HG02981 (cell line): ENCODE data around the gene PPM1A.
A peak's percentile ranks its signal among the peaks of the same experiment; 100 is the strongest.
"Not testable (repeated sequence)": the region's sequence is repeated elsewhere in the genome, so short reads cannot be mapped to it uniquely, and the experiment has no call there.

ENCODE experiments used
- ATAC-seq: cut with Tn5 transposase; IDR thresholded peaks from one replicate; pipeline ENCODE4 v1.9.1; 2021; ENCODE audit warnings: mild to moderate bottlenecking, moderate library complexity; ENCODE audit not compliant: unreplicated experiment

Gene PPM1A

DNA sequence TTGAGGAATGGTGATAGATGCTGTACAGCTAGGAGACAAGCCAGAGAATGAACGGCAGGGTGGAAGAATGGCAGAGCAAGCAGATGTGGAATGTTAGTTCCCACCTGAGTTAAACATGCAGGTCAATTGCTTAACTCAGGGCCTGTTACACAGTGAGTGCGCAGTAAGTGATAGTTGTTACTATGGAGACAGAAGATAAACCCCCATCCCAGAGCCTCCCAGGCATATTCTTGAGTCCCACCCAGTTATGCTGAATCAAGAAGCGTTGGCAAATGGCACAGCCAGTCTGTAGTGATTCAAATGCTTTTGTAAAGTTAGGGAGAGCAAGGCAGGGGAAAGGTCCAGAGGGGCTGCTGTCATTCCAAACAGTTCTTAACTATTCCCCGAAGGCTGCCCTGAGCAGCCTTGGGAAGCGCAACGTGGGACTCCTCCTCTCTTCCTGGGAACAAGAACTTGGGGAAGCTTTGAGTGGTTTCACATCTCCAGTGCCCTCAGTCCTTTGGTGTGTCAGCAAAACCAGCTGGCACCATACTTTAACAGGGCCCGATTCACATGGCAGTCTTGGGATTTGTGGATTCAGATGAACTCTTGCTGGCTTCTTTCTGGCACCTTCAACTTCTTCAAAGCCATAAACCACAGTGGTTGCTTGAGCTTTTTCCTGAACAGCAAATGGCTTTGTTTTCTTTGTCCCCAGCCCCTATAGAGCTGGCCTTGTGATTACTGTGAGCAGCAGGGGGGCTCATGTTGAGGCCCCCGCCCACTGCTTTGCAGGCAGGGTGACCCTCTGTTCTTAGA, 66.4 kb downstream of the PPM1A start:
- ATAC-seq, result no peak

DNA sequence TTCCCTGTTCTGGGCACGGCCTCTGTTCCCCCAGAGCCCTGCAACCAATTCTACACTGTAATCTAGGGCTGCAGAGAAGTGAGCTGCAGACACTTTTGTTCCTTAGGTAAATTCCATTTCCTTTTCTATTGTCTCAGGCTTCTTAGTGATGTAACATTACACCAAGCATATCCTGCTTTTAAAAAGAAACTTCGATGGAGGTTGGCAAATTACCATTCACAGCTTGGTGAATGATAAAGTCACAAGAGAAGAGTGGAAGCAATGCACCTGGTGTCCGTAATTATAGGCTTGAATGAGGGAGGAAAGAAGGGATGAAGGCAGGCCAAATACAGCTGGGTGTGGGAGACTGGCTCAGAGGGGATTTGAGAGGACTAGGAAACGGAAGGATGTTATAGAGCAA, 68.6 kb downstream of the PPM1A start:
- no peak for ATAC-seq

GRCh38 chr14:60320860-60321259, 71.8 kb downstream of the PPM1A start:
- not testable (repeated sequence) for ATAC-seq

- no peak for ATAC-seq
Observed at GRCh38 chr14:60323199-60323896, 74.3 kb downstream of the PPM1A start.

DNA sequence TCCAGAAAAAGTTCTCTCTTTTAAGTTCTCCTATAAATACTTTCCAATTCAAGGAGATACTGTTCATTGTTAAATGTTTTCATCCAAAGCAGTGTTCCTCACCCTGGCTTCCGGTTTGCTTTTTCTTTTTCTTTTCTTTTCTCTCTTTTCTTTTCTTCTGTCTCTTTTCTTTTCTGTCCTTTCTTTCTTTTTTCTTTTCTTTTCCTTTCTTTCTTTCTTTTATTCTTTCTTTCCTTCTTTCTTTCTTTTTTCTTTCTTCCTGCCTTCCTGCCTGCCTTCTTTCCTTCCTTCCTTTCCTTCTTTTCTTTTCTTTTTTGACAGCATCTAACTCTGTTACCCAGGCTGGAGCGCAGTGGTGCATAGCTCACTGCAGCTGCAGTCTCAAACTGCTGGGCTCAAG, 75.8 kb downstream of the PPM1A start:
- no peak for ATAC-seq

DNA sequence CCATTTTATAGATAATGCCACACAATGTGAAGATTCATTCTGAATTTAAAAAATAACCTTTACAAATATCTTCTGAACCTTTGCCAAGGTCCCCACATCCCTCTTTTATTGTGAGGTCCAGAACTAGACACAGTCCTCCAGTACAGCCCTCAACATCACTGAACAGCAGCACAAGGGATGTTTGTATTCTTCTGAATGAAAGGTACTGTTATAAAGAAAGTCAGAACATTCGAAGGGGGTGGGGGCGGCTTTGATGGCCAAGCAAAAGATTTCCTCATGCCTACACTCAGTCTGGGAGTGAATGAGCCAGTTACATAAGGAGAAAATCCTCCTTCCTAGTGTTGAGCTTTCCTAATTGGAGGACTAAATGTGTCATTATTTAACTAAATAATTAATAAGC, 77.3 kb downstream of the PPM1A start:
- ATAC-seq, result no peak

DNA sequence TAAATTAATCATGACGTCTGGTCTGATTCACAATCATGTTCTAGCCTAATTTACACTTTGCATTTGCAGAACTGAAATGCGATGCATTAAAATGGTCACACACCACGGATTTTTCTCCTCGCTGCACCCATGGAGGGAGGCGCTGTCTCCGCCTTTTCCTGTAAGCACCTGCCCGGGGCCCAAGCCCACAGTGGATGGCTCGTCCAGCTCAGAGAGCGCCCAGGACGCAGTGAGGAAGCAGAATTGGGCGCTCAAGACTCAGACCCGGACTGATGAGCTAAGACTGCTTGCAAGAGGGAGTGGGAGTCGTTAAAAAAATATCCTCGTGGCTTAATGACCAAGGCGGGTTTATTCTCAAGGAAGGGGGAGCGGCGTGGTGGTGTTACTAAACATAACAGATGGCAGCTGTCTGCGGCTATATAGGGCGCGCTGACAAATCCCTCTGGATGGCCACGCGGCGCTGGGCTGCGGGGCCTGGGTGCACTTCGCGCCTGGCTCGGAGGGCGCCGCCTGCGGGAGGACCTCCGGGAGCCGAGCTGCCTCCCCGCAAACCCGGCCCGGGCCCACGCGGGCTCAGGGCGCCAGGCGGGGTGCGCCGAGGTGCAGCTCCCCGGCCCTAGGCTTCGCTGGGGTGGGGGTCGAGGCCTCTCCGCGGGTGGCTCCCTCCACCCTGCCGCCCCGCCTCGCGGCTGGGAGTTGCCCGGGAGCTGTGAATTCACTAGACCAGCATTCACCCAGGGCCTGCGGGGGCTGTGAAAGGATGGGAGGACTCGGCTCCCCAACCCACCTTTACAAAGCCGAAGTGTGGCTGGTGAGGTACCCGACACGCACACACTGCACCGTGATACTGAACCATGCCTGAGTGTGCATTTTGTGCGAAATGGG, 78.7 kb downstream of the PPM1A start:
- peak; percentile 57 for ATAC-seq

- ATAC-seq, result no peak
Observed at GRCh38 chr14:60328583-60328982, 79.6 kb downstream of the PPM1A start.

DNA sequence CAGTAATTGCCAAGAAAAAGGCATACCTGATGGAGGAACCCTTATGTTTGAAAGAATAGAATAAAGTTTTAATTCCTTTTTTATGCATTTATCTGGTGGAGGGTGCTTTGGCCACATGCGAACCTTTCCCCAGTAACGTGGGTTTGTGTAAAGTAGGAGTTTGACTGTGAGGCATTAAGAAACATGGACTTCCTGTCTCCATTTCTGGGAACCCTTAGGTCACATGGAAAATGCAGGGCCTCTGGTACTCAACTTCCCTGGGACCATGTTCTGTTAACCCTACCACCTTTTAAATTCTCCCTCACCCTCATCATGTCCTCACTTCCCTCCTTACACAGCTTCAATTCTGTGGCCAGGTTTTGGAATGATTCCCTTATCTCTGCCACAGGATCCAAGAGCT, 80.3 kb downstream of the PPM1A start:
- no peak for ATAC-seq

DNA sequence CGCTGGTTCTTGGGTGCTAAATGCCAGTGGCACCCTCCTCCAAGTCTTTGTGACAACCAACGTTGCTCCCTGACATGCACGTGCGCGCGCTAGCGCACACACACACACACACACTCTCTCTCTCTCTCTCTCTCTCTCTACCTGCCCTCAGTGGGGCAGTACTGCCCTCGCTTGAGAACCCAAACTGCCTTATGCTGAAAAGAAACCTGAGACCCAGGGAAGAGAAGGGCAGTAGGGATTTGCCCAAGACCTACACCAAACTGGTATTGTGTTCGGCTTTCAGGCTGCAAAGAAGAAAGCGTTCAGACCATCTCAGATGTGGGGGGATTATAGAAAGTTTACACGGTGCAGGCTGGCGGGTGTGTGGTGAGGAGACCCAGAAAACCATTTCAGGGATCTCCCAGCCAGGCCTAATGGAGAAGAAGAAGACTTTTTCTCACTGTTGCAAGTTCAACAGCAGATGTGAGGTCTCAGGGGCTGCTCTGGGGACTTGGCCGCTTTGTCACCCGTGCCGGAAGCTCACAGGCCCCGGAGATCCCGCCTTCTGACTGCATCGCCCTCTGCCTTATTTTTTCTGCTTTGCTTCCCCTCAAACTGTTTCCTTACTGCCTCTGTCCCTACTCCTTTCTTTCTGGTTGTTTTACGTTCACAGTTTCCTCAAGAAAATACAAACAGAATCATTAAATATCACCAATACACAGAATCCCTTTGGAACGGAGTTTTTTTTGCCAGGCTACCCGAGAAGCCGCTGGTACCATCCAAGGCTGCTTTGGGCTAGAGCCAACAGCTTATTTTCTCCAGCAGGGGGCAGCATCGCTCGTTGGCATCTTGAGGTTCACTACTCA, 82.4 kb downstream of the PPM1A start:
- ATAC-seq, result peak; percentile 69

DNA sequence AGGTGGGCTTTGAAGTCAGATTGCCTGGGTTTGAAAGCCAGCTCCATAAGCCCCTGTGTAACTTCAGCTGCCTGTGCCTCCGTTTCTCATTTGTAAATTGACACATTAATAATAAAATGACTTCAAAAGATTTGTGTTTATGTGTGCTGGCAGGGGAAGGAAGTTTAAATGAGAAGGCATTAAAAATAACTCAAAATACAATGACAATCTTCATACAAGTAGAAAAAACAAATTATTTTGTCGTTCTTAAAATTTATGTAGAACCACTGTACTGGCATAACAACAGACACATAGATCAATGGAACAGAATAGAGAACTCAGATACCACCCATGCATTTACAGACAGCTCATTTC, 83.0 kb downstream of the PPM1A start:
- no peak for ATAC-seq

GRCh38 chr14:60332869-60333268, 83.8 kb downstream of the PPM1A start:
- ATAC-seq, result no peak

- no peak for ATAC-seq
Observed at GRCh38 chr14:60339571-60339970, 90.5 kb downstream of the PPM1A start.

DNA sequence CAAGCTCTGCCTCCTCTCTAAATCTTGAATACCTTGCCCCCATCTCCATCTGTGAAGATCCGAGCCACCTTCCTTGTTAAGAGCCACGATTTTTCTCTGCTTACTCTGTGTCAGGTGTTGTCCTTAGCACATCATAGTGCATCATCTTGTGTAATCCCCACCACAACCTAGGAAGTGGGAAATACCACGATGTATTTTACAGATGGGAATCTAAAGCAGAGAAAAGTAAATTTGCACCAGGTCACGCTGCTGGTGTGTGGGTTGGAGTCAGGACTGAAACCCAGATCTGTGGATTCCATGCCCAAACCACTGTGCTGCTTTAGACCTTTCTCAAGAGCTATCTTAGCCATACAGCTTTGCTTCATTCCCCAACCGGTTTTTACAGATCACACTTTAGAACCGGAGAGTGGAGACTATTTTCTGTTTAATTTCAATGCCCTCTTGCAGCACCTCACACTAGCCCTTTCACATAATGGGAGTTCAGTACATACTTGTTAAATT, 94.6 kb downstream of the PPM1A start:
- ATAC-seq, result no peak

DNA sequence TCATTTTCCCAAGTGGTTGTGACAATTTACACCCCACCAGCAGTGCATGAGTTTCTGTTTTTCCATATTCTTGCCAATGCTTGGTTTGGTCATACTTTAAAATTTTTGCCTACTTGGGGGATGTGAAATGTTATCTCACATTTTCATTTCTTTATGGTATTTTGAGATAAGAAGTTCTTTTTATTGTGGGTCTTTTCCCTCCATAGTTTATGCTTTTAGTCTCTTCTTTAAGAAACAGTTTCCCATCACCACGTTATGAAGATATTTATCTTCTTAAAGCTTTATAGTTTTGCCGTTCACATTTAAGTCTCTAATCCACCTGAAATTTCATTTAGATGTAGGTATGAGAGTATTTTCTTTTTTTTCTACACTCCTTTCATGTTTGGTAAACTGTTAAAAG, 95.7 kb downstream of the PPM1A start:
- no peak for ATAC-seq

- no peak for ATAC-seq
Observed at GRCh38 chr14:60346706-60347105, 97.7 kb downstream of the PPM1A start.

DNA sequence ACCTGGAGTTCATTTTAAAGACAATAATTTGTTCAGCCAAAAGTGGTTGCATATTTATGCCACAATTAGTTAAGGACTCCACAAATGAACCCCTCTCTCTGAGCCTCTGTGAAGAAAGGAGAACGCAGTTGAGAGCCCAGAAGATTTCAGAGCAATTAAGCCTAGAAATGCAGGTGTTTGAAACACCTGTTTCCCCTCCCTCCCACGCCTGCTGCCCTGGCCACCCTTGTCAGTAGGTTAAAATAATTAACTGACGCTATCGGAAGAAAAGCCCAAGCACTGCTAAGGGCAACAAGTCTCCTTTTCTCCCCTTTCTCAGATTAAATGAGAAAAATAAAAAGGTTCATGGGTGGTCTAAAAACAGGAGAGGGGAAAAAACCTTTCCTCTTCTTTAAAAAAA, 99.2 kb downstream of the PPM1A start:
- ATAC-seq, result no peak
